Psoas muscle (tissue), 8 donors: ENCODE results near the gene AVPI1. TPM values are rescaled to one million over a fixed set of nuclear protein-coding genes. Genes with fewer than 3 reads are reported as not detected.

Experiments used
- ATAC-seq, 4 donors: fragments of 200-7000 bp; cut with Tn5 transposase; one replicate each; pipeline ENCODE4 v1.9.1; 2020; ENCODE audit warnings: moderate library complexity in 3 of 4, mild to moderate bottlenecking in 2 of 4
- DNase-seq, 2 donors: peaks; one replicate each; pipeline ENCODE4 v3.0.0-alpha.2; 2020
- H3K27ac ChIP-seq: fragments of 200-600 bp; one replicate; pipeline ENCODE4 v1.8.0; 2022
- H3K27me3 ChIP-seq, 3 donors: fragments of 200-600 bp in 1 of 3; one replicate each; pipeline versions ENCODE4 v1.6.1 to v1.8.0; 2013 to 2022; ENCODE audit warnings: low read length in 2 of 3, mild to moderate bottlenecking in 2 of 3, moderate library complexity in 1 of 3; ENCODE audit not compliant: insufficient read depth in 3 of 3
- H3K36me3 ChIP-seq, 2 donors: fragments of 200-600 bp in 1 of 2; one replicate each; pipeline versions ENCODE4 v1.6.1 to v1.8.0; 2013 to 2022; ENCODE audit warnings: low read depth in 1 of 2, mild to moderate bottlenecking in 1 of 2, moderate library complexity in 1 of 2; ENCODE audit not compliant: insufficient read depth in 1 of 2
- H3K4me1 ChIP-seq: fragments of 200-600 bp; one replicate; pipeline ENCODE4 v1.8.0; 2022
- H3K4me3 ChIP-seq: fragments of 200-600 bp; one replicate; pipeline ENCODE4 v1.8.0; 2022; ENCODE audit warnings: mild to moderate bottlenecking
- H3K9me3 ChIP-seq: fragments of 200-600 bp; one replicate; pipeline ENCODE4 v1.8.0; 2022
- CTCF ChIP-seq: fragments of 200-600 bp; IDR thresholded peaks from one replicate; pipeline ENCODE4 v1.8.0; 2022; ENCODE audit warnings: antibody characterized with exemption
- WGBS, 3 donors: extraction: QIAGEN DNeasy Blood & Tissue Kit; methylation state at CpG; one replicate each; pipeline versions ENCODE4 v1.1.6 to v1.1.7; 2013; 5-methylcytosine and 5-hydroxymethylcytosine counted together
- intact Hi-C, 2 donors: fragments of 100-400 bp; cut with DNase I; formaldehyde crosslinking; loops; one replicate each; pipeline versions ENCODE4 v1.11.0 to v1.14.2; 2022
- polyA plus RNA-seq, 3 donors: library from polyadenylated mRNA; stranded (reverse); fragments of 200-250 nt; gene quantifications; one replicate each; pipeline ENCODE4 v1.2.3, GENCODE V29; 2013
- total RNA-seq, 4 donors: library from RNA; stranded (reverse); fragmentation: NEBNext Ultra II Directional in 2 of 4; extraction: Animal tissue kit (Norgen Biotek cat#: 25700) in 2 of 4; gene quantifications; one replicate each; pipeline versions ENCODE4 v1.2.1 to v1.2.4, GENCODE V29; 2021 to 2023
- donor health status: healthy with polysubstance abuse.
- donor health status: DM: no; HTN: no; CAD: no; lungs with moderate emphysema.
- donor health status: Bipolar disorder and iron deficiency.
- donor health status: healthy.
- donor health status: DM: yes; HTN: yes; CAD: no.
- donor health status: DM: no; HTN: no; CAD: no.
- donor health status: DM: no; HTN: no; CAD: no.
- donor health status: DM: yes; HTN: yes; CAD: no.

The AVPI1 gene
- total and polyA plus RNA-seq, 7 donors: 3.6 to 56.9 (median 5.6) TPM

GRCh38 chr10:97724341-97724941 lies 37.4 kb upstream of the AVPI1 start:
- DNase-seq: peak in 1 of 2 donors; percentile 42
- Histone ChIP-seq H3K9me3 (no peaks in the 10 kb centered on the region), H3K27me3 (no peaks in the 10 kb centered on the region), H3K4me1 (peaks cover 2% of the 10 kb centered on the region), H3K27ac (no peak overlapping the region), H3K4me3 (no peak overlapping the region), H3K36me3 (no peaks in the 10 kb centered on the region)
- 55 to 69% (median 65%) methylated on average over 5 of the region's 5 CpGs for WGBS, 3 donors
- intact Hi-C loops: no loop called here
- ATAC-seq: peak in 3 of 4 donors; percentile 43 to 71 (median 51)
- no peak for TF ChIP-seq CTCF

GRCh38 chr10:97723001-97723400 lies 36.0 kb upstream of the AVPI1 start:
- WGBS, 3 donors: 86 to 91% (median 90%) methylated on average over 3 of the region's 3 CpGs
- no peaks in the 10 kb centered on the region for H3K27me3 ChIP-seq
- H3K4me1 ChIP-seq: peaks cover 4% of the 10 kb centered on the region
- no peak for TF ChIP-seq CTCF
- no peak overlapping the region for H3K27ac ChIP-seq
- no peak overlapping the region for H3K4me3 ChIP-seq
- no peaks in the 10 kb centered on the region for H3K36me3 ChIP-seq
- intact Hi-C loops: no loop called here
- ATAC-seq (no peak), DNase-seq (no peak)
- no peaks in the 10 kb centered on the region for H3K9me3 ChIP-seq

GRCh38 chr10:97721871-97722780 lies 35.1 kb upstream of the AVPI1 start:
- WGBS, 3 donors: 82 to 89% (median 83%) methylated on average over 12 of the region's 12 CpGs
- no peaks in the 10 kb centered on the region for H3K27me3 ChIP-seq
- H3K4me3 ChIP-seq: no peak overlapping the region
- ATAC-seq: no peak
- H3K27ac ChIP-seq: no peak overlapping the region
- intact Hi-C loops: no loop called here
- H3K36me3 ChIP-seq: no peaks in the 10 kb centered on the region
- no peaks in the 10 kb centered on the region for H3K9me3 ChIP-seq
- DNase-seq: no peak
- H3K4me1 ChIP-seq: peaks cover 4% of the 10 kb centered on the region
- no peak for TF ChIP-seq CTCF

GRCh38 chr10:97719602-97720001 lies 32.6 kb upstream of the AVPI1 start:
- Histone ChIP-seq H3K36me3 (no peaks in the 10 kb centered on the region), H3K9me3 (no peaks in the 10 kb centered on the region), H3K4me1 (peaks cover 4% of the 10 kb centered on the region), H3K27ac (no peak overlapping the region), H3K27me3 (peaks cover 0 to 16% (median 0%) of the 10 kb centered on the region in 3 donors), H3K4me3 (no peak overlapping the region)
- intact Hi-C loops: no loop called here
- WGBS, 3 donors: 81 to 85% (median 82%) methylated on average over 2 of the region's 2 CpGs
- ATAC-seq (no peak), DNase-seq (no peak)
- TF ChIP-seq CTCF: no peak
